GM18508 (cell line): Measurements from ENCODE around the gene SUCNR1.
"Not testable (repeated sequence)": the region's sequence is repeated elsewhere in the genome, so short reads cannot be mapped to it uniquely, and the experiment has no call there.

ENCODE experiments used
- ATAC-seq: cut with Tn5 transposase; IDR thresholded peaks from one replicate; pipeline ENCODE4 v1.9.1; 2021; ENCODE audit warnings: moderate number of reproducible peaks; ENCODE audit not compliant: insufficient read depth, unreplicated experiment

Gene SUCNR1

DNA sequence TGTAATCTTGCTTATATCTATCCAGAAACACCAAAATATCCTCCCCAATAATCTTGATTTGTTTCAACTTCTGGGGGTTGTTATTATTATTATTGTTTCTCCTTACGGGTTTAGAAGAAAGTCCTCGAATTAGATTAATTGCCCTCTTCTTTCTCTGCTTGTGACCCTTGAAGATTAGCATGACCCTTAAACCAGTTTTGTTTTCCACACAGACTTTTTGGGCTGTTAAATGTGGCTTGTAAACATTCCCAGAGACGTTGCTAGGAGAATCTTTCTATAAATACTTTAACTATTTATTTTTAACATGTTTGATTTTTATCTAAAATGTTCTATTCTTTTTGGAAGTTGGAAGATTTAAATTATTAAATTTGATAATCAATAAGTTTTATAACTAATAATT lies 4.3 kb upstream of the SUCNR1 start:
- ATAC-seq, result no peak

GRCh38 chr3:151871639-151872468 lies 1.6 kb upstream of the SUCNR1 start:
- peak; percentile 72 for ATAC-seq

GRCh38 chr3:151874079-151874478 lies 636 bp downstream of the SUCNR1 start:
- ATAC-seq, result not testable (repeated sequence)

GRCh38 chr3:151875759-151876158 lies 2.3 kb downstream of the SUCNR1 start:
- ATAC-seq, result peak; percentile 66

- ATAC-seq, result no peak
Observed at GRCh38 chr3:151877269-151877668, 3.8 kb downstream of the SUCNR1 start.

DNA sequence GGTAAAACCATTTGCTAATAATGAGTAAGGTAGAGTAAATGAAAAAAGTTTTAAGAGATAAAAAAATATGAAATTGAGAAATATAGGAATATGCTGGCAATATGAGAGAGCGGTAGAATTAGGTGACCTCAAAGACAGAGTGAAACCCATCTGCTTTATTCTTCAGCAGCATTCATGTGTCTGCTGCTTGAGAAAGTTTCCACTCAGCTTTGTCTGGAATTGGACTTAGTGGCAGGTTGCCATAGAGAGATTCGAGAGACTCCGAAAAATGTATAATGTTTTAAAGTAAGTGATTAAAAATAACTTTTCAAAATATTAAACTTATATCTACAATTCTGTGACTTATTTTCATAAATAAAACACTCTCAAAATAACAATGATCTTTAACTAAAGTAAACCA lies 5.0 kb downstream of the SUCNR1 start:
- ATAC-seq, result no peak

DNA sequence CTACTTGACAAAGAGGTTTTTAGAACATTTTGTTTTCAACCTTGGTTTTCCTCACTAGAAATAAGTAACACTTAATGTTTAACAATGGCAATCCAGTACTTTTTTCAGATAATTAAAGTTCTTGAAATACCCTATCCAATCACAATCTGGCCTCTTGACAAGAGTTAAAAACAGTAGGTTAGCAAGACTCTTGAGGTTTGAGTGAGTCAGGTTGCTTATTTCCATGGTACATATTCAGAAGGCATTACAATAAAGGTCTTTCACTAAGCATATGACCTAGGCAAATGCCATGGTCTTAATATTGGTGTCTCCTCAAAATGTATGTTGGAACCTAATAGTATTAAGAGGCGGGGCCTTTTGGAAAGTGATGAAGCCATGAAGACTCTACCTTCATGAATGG lies 5.6 kb downstream of the SUCNR1 start:
- no peak for ATAC-seq

DNA sequence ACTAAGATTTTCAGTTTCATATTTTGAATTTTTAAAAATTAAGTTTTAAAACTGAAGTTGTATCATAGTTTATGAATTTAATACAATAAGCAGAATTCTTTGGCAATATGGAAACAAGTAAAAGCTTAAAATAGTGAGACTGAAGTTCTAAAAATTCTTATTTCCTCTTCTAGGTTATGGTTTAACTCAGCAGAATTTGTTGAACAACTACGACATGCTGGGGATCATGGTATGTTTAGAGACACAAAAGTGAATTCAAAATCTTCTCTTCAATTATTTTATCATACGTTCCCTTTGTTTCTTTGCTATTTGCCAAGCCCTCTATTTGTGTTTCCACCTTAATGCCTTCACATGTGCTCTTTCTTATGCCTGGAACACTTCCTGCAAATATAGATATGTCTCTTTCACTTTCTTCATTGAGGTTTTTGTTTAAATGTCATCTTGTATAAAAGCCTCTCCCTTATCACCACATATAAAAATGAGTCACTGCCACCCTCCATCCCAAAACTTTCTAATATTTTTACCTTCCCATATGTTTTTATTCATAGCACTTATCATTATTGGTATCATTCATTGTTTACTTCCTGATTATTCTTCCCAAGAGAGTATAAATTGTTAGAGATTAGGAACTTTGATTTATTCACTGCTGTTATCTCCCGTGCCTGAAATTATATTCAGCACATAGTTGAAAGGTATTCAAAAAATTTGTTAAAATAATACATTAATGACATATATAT lies 6.4 kb downstream of the SUCNR1 start:
- ATAC-seq, result no peak

DNA sequence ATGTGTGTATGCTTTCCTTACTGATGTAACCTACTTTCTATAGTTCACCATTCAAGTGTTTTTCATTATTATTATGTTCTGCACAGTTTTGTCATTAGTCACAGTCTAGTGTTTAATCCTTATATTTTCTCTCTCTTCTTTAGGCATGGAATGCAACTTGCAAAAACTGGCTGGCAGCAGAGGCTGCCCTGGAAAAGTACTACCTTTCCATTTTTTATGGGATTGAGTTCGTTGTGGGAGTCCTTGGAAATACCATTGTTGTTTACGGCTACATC lies 6.9 kb downstream of the SUCNR1 start:
- ATAC-seq, result no peak

DNA sequence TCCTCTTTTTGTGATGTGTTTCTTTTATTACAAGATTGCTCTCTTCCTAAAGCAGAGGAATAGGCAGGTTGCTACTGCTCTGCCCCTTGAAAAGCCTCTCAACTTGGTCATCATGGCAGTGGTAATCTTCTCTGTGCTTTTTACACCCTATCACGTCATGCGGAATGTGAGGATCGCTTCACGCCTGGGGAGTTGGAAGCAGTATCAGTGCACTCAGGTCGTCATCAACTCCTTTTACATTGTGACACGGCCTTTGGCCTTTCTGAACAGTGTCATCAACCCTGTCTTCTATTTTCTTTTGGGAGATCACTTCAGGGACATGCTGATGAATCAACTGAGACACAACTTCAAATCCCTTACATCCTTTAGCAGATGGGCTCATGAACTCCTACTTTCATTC lies 7.7 kb downstream of the SUCNR1 start:
- ATAC-seq, result no peak

DNA sequence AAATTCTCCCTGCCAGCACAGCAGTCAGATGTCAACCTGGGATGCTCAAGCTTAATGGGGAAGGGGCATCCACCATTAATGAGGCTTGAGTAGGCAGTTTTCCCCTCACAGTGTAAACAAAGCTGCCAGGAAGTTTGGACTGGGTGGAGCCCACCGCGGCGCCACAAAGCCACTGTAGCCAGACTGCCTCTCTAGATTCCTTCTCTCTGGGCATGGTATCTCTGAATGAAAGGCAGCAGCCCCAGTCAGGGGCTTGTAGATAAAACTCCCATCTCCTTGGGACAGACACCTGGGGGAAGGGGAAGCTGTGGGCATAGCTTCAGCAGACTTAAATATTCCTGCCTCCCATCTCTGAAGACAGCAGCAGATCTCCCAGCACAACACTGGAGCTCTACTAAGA lies 12.0 kb downstream of the SUCNR1 start:
- ATAC-seq, result not testable (repeated sequence)

DNA sequence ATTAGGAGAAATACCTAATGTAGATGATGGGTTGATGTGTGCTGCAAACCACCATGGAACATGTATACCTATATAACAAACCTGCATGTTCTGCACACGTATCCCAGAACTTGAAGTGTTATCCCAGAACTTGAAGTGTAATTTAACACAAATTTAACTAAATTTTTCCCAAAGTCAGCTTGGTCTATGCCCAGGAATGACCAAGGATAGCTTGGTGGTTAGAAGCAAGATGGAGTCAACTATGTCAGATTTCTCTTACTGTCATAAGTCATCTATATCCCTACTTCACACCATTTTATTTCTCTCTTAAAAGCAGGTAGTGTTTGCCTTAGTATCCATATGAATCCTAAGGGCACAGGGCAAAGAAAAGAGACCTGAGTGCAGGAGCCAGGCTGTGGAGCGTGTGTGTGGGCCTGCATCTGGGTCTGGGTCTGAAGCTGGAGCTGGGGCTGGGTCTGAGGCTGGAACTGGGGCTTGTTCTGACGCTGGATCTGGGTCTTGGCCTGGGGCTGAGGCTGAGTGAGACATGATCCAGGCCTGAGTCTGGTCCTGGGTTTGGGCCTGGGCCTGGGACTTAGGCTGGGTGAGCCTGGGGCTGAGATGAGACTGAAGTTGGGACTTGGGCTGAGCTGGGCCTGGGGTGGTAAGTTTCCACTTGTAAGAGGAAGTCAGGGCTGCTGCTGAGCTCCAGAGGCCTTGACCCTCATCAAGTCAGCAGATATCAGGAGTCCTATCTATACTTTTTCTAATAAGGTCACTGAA lies 14.2 kb downstream of the SUCNR1 start:
- not testable (repeated sequence) for ATAC-seq

DNA sequence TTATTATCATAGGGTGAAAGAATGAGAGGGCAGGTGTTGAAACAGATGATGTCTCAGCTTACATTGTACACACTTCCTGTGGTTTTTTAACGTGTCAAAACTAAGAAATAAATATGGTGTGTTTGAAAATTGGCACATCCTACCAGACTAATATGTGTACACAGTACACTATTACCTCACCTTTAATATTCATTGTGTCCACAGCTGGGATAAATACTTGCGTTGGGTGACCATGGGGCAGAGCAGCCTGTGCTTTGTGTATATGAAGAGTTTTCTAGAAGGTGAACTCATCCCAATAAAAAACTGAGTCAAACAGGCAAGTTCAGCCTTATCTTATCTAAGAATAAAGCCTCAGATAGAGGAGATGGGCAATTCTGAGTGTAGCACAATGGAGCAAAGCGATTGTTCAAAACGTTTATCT lies 17.3 kb downstream of the SUCNR1 start:
- ATAC-seq, result peak; percentile 62

GRCh38 chr3:151891721-151892120 lies 18.3 kb downstream of the SUCNR1 start:
- no peak for ATAC-seq

GRCh38 chr3:151894219-151894618 lies 20.8 kb downstream of the SUCNR1 start:
- no peak for ATAC-seq

GRCh38 chr3:151895478-151896241 lies 22.2 kb downstream of the SUCNR1 start:
- no peak for ATAC-seq

DNA sequence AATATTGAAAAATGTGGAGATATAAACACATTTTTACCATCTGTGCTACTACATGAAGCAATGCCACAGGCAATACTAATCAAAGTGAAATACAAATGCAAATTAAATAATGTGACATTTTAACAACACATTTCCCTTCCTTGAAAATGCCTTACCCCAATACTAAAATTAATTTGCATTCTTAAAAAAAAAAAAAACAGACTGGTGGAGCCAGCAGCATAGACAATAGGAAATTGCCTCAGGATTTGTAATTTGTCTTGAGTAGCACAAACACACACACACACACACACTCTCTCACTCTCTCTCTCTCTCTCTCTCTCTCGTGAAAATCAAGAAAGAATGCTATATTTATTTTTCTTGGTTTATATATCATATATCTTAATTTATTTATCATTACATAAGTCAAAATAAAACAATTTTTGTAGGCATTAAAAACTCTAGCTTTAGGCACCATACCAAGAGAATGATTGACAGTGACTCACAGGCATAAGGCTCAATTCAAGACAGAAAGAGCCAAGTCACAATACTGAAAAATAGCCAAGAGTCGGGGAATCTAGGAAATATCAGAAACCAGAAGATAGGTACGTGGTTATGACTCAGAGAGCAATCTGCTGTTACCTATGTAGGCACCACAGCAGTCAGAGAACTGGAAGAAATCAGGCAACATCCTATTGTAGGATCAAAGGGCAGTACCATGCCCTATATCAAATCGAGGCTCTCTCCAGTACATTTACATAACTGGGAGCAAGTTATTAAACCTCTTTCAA lies 23.0 kb downstream of the SUCNR1 start:
- no peak for ATAC-seq

DNA sequence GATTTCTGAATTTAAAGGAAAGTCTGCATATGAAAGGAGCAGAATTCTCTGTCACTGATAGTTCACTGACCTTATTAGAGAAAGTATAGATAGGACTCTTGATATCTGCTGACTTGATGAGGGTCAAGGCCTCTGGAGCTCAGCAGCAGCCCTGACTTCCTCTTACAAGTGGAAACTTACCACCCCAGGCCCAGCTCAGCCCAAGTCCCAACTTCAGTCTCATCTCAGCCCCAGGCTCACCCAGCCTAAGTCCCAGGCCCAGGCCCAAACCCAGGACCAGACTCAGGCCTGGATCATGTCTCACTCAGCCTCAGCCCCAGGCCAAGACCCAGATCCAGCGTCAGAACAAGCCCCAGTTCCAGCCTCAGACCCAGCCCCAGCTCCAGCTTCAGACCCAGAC lies 24.7 kb downstream of the SUCNR1 start:
- not testable (repeated sequence) for ATAC-seq

DNA sequence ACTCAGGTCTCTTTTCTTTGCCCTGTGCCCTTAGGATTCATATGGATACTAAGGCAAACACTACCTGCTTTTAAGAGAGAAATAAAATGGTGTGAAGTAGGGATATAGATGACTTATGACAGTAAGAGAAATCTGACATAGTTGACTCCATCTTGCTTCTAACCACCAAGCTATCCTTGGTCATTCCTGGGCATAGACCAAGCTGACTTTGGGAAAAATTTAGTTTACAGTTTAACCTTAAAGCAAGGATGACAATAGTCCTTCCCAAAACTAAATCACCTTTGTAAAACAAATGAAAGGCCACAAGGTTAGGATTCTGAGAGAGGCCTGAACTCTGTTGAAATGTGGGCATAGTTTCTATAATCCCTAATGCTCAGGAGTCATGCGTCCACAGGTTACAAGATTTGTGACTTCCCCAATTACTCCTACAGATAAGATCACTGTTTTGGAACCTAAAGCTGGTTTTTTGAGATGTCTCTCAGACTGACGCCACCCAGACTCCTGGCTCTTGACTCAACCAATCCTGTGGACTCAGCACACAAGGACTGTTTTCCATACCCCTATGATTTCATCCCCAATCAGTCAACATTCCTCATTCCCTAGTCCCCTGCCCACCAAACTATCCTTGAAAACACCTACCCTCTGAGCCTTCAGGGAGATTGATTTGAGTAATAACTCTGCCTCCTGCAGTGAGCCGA lies 25.3 kb downstream of the SUCNR1 start:
- not testable (repeated sequence) for ATAC-seq
